T-cell (primary cell): ENCODE data around the gene KIAA1755. TPM values are rescaled to one million over a fixed set of nuclear protein-coding genes. Genes with fewer than 3 reads are reported as not detected.

Experiments used
- ATAC-seq, 4 experiments: fragments of 200-7000 bp in 3 of 4; fragments of 150-1000 bp in 1 of 4; cut with Tn5 transposase; replicated peaks in 1 of 4; 1 replicate in 3 of 4; 2 replicates in 1 of 4; pipeline ENCODE4 v1.10.0; 2021; ENCODE audit warnings: moderate library complexity in 3 of 4, mild to moderate bottlenecking in 2 of 4, moderate number of reproducible peaks in 1 of 4
- CTCF ChIA-PET, 2 donors: fragments of 300-600 bp; sonication (Branson Sonifier 250); formaldehyde crosslinking; loops; one replicate each; lab custom pipeline; 2022; ENCODE audit warnings: antibody characterized with exemption in 2 of 2; lab: Charles Lee
- POLR2A ChIA-PET, 2 donors: fragments of 300-600 bp; sonication (Branson Sonifier 250); formaldehyde crosslinking; loops; one replicate each; lab custom pipeline; 2022; ENCODE audit warnings: antibody characterized with exemption in 2 of 2; lab: Charles Lee
- DNase-seq, 35 experiments: peaks; one replicate each; pipeline versions ENCODE4 v3.0.0 to v3.0.0-alpha.2; 2013 to 2023
- H3K27ac ChIP-seq: one replicate; pipeline ENCODE4 v1.5.1; 2013; ENCODE audit warnings: low read length
- H3K27me3 ChIP-seq, 2 experiments: replicated peaks in 1 of 2; 1 replicate in 1 of 2; 2 replicates in 1 of 2; pipeline versions ENCODE4 v1.6.1 to v1.7.0; 2013; ENCODE audit warnings: low read length in 1 of 2, mixed read lengths in 1 of 2; ENCODE audit not compliant: control insufficient read depth in 2 of 2, insufficient read depth in 2 of 2; ENCODE audit errors: extremely low read depth in 1 of 2
- H3K36me3 ChIP-seq, 2 donors: 1 replicate in 1 of 2; 2 replicates in 1 of 2; pipeline versions ENCODE4 v1.6.1 to v1.7.0; 2013; ENCODE audit warnings: low read length in 1 of 2; ENCODE audit not compliant: control insufficient read depth in 2 of 2, insufficient read depth in 1 of 2; ENCODE audit errors: extremely low read depth in 1 of 2
- H3K4me1 ChIP-seq, 2 experiments: 1 replicate in 1 of 2; 2 replicates in 1 of 2; pipeline versions ENCODE4 v1.6.1 to v1.7.0; 2013; ENCODE audit warnings: low read length in 2 of 2, mixed read lengths in 1 of 2; ENCODE audit not compliant: insufficient read depth in 2 of 2, control insufficient read depth in 1 of 2; ENCODE audit errors: extremely low read depth in 1 of 2
- H3K4me3 ChIP-seq, 2 donors: 1 replicate in 1 of 2; 2 replicates in 1 of 2; pipeline versions ENCODE4 v1.5.1 to v1.7.0; 2013; ENCODE audit warnings: mild to moderate bottlenecking in 2 of 2, low read length in 1 of 2, moderate library complexity in 1 of 2; ENCODE audit not compliant: control insufficient read depth in 1 of 2; ENCODE audit errors: extremely low read depth in 1 of 2
- H3K9me3 ChIP-seq: 2 replicates; pipeline ENCODE4 v1.7.0; 2013
- H3K27ac Mint-ChIP-seq, 2 donors: one replicate each; pipeline ENCODE4 v1.8.0; 2020 to 2021; ENCODE audit warnings: mild to moderate bottlenecking in 2 of 2, mixed read lengths in 2 of 2
- H3K27me3 Mint-ChIP-seq, 2 donors: one replicate each; pipeline ENCODE4 v1.8.0; 2021 to 2022; ENCODE audit warnings: mixed read lengths in 2 of 2
- H3K36me3 Mint-ChIP-seq: one replicate; pipeline ENCODE4 v1.8.0; 2021; ENCODE audit warnings: mixed read lengths
- H3K4me1 Mint-ChIP-seq, 3 donors: one replicate each; pipeline ENCODE4 v1.8.0; 2020 to 2022; ENCODE audit warnings: mixed read lengths in 3 of 3, mild to moderate bottlenecking in 1 of 3
- H3K4me3 Mint-ChIP-seq, 3 donors: one replicate each; pipeline ENCODE4 v1.8.0; 2020 to 2022; ENCODE audit warnings: mild to moderate bottlenecking in 3 of 3, mixed read lengths in 3 of 3, moderate library complexity in 3 of 3
- H3K9me3 Mint-ChIP-seq, 3 donors: one replicate each; pipeline ENCODE4 v1.8.0; 2020 to 2022; ENCODE audit warnings: mixed read lengths in 3 of 3
- WGBS: methylation state at CpG from one replicate; pipeline ENCODE4 v1.1.5; 2013; ENCODE audit warnings: missing lambda C conversion rate; ENCODE audit not compliant: insufficient coverage; 5-methylcytosine and 5-hydroxymethylcytosine counted together
- total RNA-seq, 35 experiments: library from RNA in 6 of 35; stranded (reverse) in 6 of 35; fragments of 120-200 nt in 1 of 35; gene quantifications; one replicate each; pipeline versions ENCODE4 v1.2.1 to v1.2.4 and lab custom pipeline; 2013 to 2026

Gene KIAA1755
- total RNA-seq, 5 donors from 2014 or later (not counting 1 experiment from before 2014, with no cell fraction given) = not detected

GRCh38 chr20:38202982-38203293 is 57.6 kb downstream of the KIAA1755 start:
- no peak overlapping the region for H3K27ac Mint-ChIP-seq
- 95% methylated on average over 4 of the region's 8 CpGs for WGBS
- Histone ChIP-seq H3K27me3 (peaks cover 0 to 21% of the 10 kb centered on the region in 2 experiments), H3K4me1 (no peaks in the 10 kb centered on the region), H3K9me3 (no peaks in the 10 kb centered on the region), H3K27ac (no peak overlapping the region), H3K36me3 (no peaks in the 10 kb centered on the region), H3K4me3 (no peak overlapping the region)
- H3K9me3 Mint-ChIP-seq = no peaks in the 10 kb centered on the region
- H3K36me3 Mint-ChIP-seq = no peaks in the 10 kb centered on the region
- peaks cover 0 to 9% of the 10 kb centered on the region in 2 donors for H3K27me3 Mint-ChIP-seq
- ChIA-PET POLR2A (no interaction called here), CTCF (no interaction called here)
- no peak overlapping the region for H3K4me3 Mint-ChIP-seq
- ATAC-seq (no peak), DNase-seq (no peak)
- no peaks in the 10 kb centered on the region for H3K4me1 Mint-ChIP-seq

GRCh38 chr20:38202153-38202981 is 58.2 kb downstream of the KIAA1755 start:
- H3K36me3 ChIP-seq = no peaks in the 10 kb centered on the region
- H3K27me3 ChIP-seq = peaks cover 0 to 21% of the 10 kb centered on the region in 2 experiments
- Mint-ChIP-seq H3K27me3 (peaks cover under 1 to 9% of the 10 kb centered on the region in 2 donors), H3K36me3 (no peaks in the 10 kb centered on the region), H3K9me3 (no peaks in the 10 kb centered on the region), H3K27ac (peak overlapping the region in 1 of 2 donors; percentile 7), H3K4me1 (no peaks in the 10 kb centered on the region), H3K4me3 (no peak overlapping the region)
- no peak for ATAC-seq
- WGBS = 77% methylated on average over 8 of the region's 12 CpGs
- POLR2A ChIA-PET = no interaction called here
- DNase-seq = no peak
- CTCF ChIA-PET = no interaction called here
- H3K4me1 ChIP-seq = no peaks in the 10 kb centered on the region
- H3K27ac ChIP-seq = no peak overlapping the region
- no peaks in the 10 kb centered on the region for H3K9me3 ChIP-seq
- no peak overlapping the region for H3K4me3 ChIP-seq

GRCh38 chr20:38201356-38201755 is 59.2 kb downstream of the KIAA1755 start:
- ATAC-seq = no peak
- DNase-seq = no peak
- H3K4me3 Mint-ChIP-seq = no peak overlapping the region
- H3K4me1 Mint-ChIP-seq = no peaks in the 10 kb centered on the region
- H3K9me3 ChIP-seq = no peaks in the 10 kb centered on the region
- 74% methylated on average over 6 of the region's 6 CpGs for WGBS
- CTCF ChIA-PET = no interaction called here
- H3K36me3 ChIP-seq = no peaks in the 10 kb centered on the region
- no peaks in the 10 kb centered on the region for H3K4me1 ChIP-seq
- H3K27ac Mint-ChIP-seq = no peak overlapping the region
- peaks cover 5 to 7% of the 10 kb centered on the region in 2 donors for H3K27me3 Mint-ChIP-seq
- no peaks in the 10 kb centered on the region for H3K36me3 Mint-ChIP-seq
- H3K27me3 ChIP-seq = peaks cover 0 to 25% of the 10 kb centered on the region in 2 experiments
- POLR2A ChIA-PET = no interaction called here
- no peaks in the 10 kb centered on the region for H3K9me3 Mint-ChIP-seq
- H3K27ac ChIP-seq = no peak overlapping the region
- no peak overlapping the region for H3K4me3 ChIP-seq

- peaks cover 5 to 12% of the 10 kb centered on the region in 2 donors for H3K27me3 Mint-ChIP-seq
- H3K4me1 Mint-ChIP-seq = no peaks in the 10 kb centered on the region
Measured at GRCh38 chr20:38200646-38201045, 59.9 kb downstream of the KIAA1755 start.

GRCh38 chr20:38199501-38200390 is 60.8 kb downstream of the KIAA1755 start:
- 87% methylated on average over 4 of the region's 14 CpGs for WGBS
- no peak for ATAC-seq
- Mint-ChIP-seq H3K9me3 (no peaks in the 10 kb centered on the region), H3K4me1 (no peaks in the 10 kb centered on the region), H3K27me3 (peaks cover 5 to 21% of the 10 kb centered on the region in 2 donors), H3K36me3 (no peaks in the 10 kb centered on the region), H3K27ac (no peak overlapping the region), H3K4me3 (no peak overlapping the region)
- H3K27me3 ChIP-seq = peaks cover 0 to 33% of the 10 kb centered on the region in 2 experiments
- H3K4me3 ChIP-seq = no peak overlapping the region
- H3K4me1 ChIP-seq = no peaks in the 10 kb centered on the region
- no peak for DNase-seq
- ChIA-PET CTCF (no interaction called here), POLR2A (no interaction called here)
- H3K36me3 ChIP-seq = no peaks in the 10 kb centered on the region
- H3K9me3 ChIP-seq = no peaks in the 10 kb centered on the region
- H3K27ac ChIP-seq = no peak overlapping the region

More at GRCh38 chr20:38200646-38201045, 59.9 kb downstream of the KIAA1755 start:
- ChIA-PET CTCF (no interaction called here), POLR2A (no interaction called here)
- Mint-ChIP-seq H3K27ac (no peak overlapping the region), H3K9me3 (no peaks in the 10 kb centered on the region), H3K36me3 (no peaks in the 10 kb centered on the region), H3K4me3 (no peak overlapping the region)
- H3K4me1 ChIP-seq = no peaks in the 10 kb centered on the region
- no peak overlapping the region for H3K27ac ChIP-seq
- H3K27me3 ChIP-seq = peaks cover 0 to 31% of the 10 kb centered on the region in 2 experiments
- WGBS = 50% methylated on average over 1 of the region's 3 CpGs
- ATAC-seq = no peak
- no peaks in the 10 kb centered on the region for H3K36me3 ChIP-seq
- H3K4me3 ChIP-seq = no peak overlapping the region
- DNase-seq = no peak
- no peaks in the 10 kb centered on the region for H3K9me3 ChIP-seq

- Mint-ChIP-seq H3K27me3 (peaks cover 5 to 25% of the 10 kb centered on the region in 2 donors), H3K9me3 (peaks cover 0 to 5% (median 0%) of the 10 kb centered on the region in 3 donors), H3K27ac (no peak overlapping the region), H3K36me3 (no peaks in the 10 kb centered on the region), H3K4me3 (no peak overlapping the region), H3K4me1 (no peaks in the 10 kb centered on the region)
- no peak overlapping the region for H3K4me3 ChIP-seq
- H3K4me1 ChIP-seq = no peaks in the 10 kb centered on the region
- CTCF ChIA-PET = no interaction called here
- WGBS = 77% methylated on average over 4 of the region's 8 CpGs
- H3K27ac ChIP-seq = no peak overlapping the region
- H3K9me3 ChIP-seq = no peaks in the 10 kb centered on the region
- no peak for DNase-seq
- no peaks in the 10 kb centered on the region for H3K36me3 ChIP-seq
- POLR2A ChIA-PET = no interaction called here
- no peak for ATAC-seq
- peaks cover 0 to 33% of the 10 kb centered on the region in 2 experiments for H3K27me3 ChIP-seq
Measured at GRCh38 chr20:38198238-38198861, 62.2 kb downstream of the KIAA1755 start.
